Measurements from ENCODE around the gene RNASE2.
A peak's percentile ranks its signal among the peaks of the same experiment; 100 is the strongest.
"Not testable (repeated sequence)": the region's sequence is repeated elsewhere in the genome, so short reads cannot be mapped to it uniquely, and the experiment has no call there.

RNASE2 gene

GRCh38 chr14:20935303-20935984 is 19.8 kb upstream of the RNASE2 start:
- H3K36me3 ChIP-seq = no peaks in the 10 kb centered on the region
- no peaks in the 10 kb centered on the region for H3K4me1 ChIP-seq
- H3K9me3 ChIP-seq = no peaks in the 10 kb centered on the region
- no peak overlapping the region for H3K27ac ChIP-seq
- no peak for DNase-seq
- no peak overlapping the region for H3K4me3 ChIP-seq
- TF ChIP-seq, protein P1, sequence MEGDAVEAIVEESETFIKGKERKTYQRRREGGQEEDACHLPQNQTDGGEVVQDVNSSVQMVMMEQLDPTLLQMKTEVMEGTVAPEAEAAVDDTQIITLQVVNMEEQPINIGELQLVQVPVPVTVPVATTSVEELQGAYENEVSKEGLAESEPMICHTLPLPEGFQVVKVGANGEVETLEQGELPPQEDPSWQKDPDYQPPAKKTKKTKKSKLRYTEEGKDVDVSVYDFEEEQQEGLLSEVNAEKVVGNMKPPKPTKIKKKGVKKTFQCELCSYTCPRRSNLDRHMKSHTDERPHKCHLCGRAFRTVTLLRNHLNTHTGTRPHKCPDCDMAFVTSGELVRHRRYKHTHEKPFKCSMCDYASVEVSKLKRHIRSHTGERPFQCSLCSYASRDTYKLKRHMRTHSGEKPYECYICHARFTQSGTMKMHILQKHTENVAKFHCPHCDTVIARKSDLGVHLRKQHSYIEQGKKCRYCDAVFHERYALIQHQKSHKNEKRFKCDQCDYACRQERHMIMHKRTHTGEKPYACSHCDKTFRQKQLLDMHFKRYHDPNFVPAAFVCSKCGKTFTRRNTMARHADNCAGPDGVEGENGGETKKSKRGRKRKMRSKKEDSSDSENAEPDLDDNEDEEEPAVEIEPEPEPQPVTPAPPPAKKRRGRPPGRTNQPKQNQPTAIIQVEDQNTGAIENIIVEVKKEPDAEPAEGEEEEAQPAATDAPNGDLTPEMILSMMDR (IDR thresholded peaks at IDR 0.05) = no peak
- intact Hi-C loops (cut with DNase I; ENCODE audit: low total_unique reads) = no loop called here
- peaks cover 0 to 6% of the 10 kb centered on the region in 2 donors for H3K27me3 ChIP-seq

DNA sequence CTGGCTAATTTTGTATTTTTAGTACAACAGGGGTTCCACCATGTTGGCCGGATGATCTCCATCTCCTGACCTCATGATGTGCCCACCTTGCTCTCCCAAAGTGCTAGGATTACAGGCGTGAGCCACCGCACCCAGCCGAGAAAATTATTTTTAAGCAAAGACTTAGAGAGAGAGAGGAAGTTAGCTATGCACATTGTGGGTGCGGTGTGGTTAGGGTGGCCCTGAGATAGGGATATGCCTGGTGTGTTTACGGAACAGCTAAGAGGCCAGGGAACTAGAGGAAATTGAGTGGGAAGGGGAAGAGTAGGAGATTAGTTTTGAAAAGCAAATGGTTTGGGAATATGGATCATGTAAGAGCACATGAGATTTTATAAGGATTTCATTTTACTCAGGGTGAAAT is 10.1 kb upstream of the RNASE2 start:
- H3K4me1 ChIP-seq; intact Hi-C loops (cut with DNase I; ENCODE audit: low total_unique reads); H3K36me3 ChIP-seq; H3K27me3 ChIP-seq; H3K27ac ChIP-seq; H3K9me3 ChIP-seq; H3K4me3 ChIP-seq: not testable (repeated sequence)
- peak in 1 of 2 donors; percentile 24 for DNase-seq

GRCh38 chr14:20946707-20947106 is 8.6 kb upstream of the RNASE2 start:
- H3K9me3 ChIP-seq; H3K4me1 ChIP-seq; H3K27ac ChIP-seq; intact Hi-C loops (cut with DNase I; ENCODE audit: low total_unique reads); H3K4me3 ChIP-seq; DNase-seq; H3K36me3 ChIP-seq; H3K27me3 ChIP-seq: not testable (repeated sequence)

DNA sequence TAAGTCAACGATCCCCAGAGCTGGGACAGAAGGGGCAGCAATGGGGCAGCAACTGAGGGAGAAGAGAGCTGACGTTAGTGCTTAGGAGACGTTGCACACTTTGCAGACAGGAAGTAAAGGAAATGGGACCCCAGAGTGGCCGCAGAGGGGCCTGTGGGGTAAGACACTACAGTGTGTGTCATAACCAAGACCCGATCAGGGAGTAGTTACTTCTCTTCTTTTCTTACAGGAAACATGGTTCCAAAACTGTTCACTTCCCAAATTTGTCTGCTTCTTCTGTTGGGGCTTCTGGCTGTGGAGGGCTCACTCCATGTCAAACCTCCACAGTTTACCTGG is 219 bp downstream of the RNASE2 start:
- H3K9me3 ChIP-seq; H3K4me1 ChIP-seq; intact Hi-C loops (cut with DNase I; ENCODE audit: low total_unique reads); H3K27me3 ChIP-seq; DNase-seq; H3K36me3 ChIP-seq; H3K4me3 ChIP-seq; H3K27ac ChIP-seq: not testable (repeated sequence)

GRCh38 chr14:20956376-20956976 is 1.2 kb downstream of the RNASE2 start:
- DNase-seq = no peak
- no peak overlapping the region for H3K4me3 ChIP-seq
- peaks cover 0 to 3% of the 10 kb centered on the region in 2 donors for H3K27me3 ChIP-seq
- no peaks in the 10 kb centered on the region for H3K36me3 ChIP-seq
- no peak overlapping the region for H3K27ac ChIP-seq
- intact Hi-C loops (cut with DNase I; ENCODE audit: low total_unique reads) = no loop called here
- H3K4me1 ChIP-seq = no peaks in the 10 kb centered on the region
- TF ChIP-seq, protein P1 (IDR thresholded peaks at IDR 0.05) = no peak
- no peaks in the 10 kb centered on the region for H3K9me3 ChIP-seq

GRCh38 chr14:20958946-20959345 is 3.7 kb downstream of the RNASE2 start:
- H3K9me3 ChIP-seq; H3K4me1 ChIP-seq; intact Hi-C loops (cut with DNase I; ENCODE audit: low total_unique reads): not testable (repeated sequence)

GRCh38 chr14:20969336-20969735 is 14.0 kb downstream of the RNASE2 start:
- TF ChIP-seq, protein P1 (IDR thresholded peaks at IDR 0.05) = no peak
- Histone ChIP-seq H3K36me3 (no peaks in the 10 kb centered on the region), H3K4me1 (peaks cover 0 to 17% (median 9%) of the 10 kb centered on the region in 4 donors), H3K9me3 (no peaks in the 10 kb centered on the region), H3K27me3 (peaks cover 0 to under 1% of the 10 kb centered on the region in 2 donors), H3K4me3 (no peak overlapping the region), H3K27ac (no peak overlapping the region)
- intact Hi-C loops (cut with DNase I; ENCODE audit: low total_unique reads) = loop anchor here (5.0 kb wide), 1 partner anchor 112 kb away; no protein-coding TSS in a partner anchor
- DNase-seq = no peak

More at GRCh38 chr14:20958946-20959345, 3.7 kb downstream of the RNASE2 start:
- not testable (repeated sequence) for DNase-seq, H3K27ac ChIP-seq, H3K27me3 ChIP-seq, H3K4me3 ChIP-seq, H3K36me3 ChIP-seq

Measured in tibial artery (tissue), 4 donors.